NCI-H1048 (cell line): Measurements from ENCODE around the gene CLPX.
A peak's percentile ranks its signal among the peaks of the same experiment; 100 is the strongest.
"Not testable (repeated sequence)": the region's sequence is repeated elsewhere in the genome, so short reads cannot be mapped to it uniquely, and the experiment has no call there.

ENCODE experiments used
- DNase-seq: peaks from one replicate; lab custom pipeline; 2025; lab: John Stamatoyannopoulos, UW

The CLPX gene

DNA sequence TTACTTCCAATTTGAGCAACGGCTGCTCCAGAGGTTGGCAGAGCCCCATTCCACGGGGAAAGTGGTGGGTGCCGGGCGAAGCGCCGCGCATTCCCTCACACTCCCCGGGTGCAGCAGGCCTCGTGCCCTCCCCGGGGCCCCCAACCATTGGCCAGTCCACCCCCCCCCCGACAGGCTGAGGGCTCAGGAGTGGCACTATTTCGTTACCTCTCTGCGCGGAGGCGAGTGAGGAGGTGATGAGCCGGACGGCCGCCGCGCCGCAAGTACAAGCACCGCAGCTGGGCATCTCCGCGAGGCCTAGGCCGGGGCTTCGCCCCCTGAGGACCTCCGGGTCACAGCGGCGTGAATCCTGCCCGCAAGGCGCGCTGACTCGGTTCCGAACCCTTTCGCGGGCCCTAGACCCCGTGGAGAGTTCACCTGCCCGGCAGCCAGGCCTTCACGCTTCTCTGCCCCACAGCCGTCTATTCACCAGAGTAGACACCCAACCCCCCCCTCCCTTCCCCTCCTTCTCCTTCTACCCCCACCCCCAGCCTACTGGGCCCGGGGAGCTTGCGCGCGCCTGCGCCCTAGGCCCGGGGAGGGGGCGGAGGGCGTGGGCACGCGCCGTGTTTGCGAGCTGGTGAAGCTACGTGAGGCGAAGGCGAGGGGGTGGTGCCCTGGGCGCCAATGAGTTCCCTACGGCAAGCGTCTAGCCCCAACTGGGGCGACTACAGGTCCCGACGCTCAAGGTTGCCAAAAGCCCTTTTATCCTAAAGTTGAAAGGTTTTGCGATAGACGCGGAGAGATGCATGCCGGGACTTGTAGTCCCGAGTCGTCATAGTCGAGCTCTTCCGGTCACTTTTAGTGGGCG is at the start of gene CLPX:
Gene CLPX (minus strand): TSS at position 475 of the 850 bp plus-strand sequence. CDS start 189 bp downstream, at position 286.
- DNase-seq: peak; percentile 74

DNA sequence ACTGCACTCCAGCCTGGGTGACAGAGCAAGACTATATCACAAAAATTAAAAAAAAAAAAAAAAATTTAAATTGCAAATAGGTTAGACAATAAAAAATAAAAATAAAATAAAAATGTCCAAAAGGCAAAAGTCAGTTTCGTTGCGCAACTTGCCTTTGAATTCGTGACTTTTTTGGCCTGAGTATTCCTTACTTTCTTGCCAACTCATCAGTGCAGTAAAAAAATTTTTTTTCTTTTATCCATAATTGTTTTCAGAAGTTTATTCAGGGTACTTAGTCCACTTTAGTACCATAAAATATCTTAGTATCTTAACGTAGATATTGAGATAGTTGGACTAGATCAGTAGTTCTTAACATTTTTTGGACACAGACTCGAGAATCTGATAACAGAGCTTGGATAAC is 48.6 kb upstream of the CLPX start:
- no peak for DNase-seq

DNA sequence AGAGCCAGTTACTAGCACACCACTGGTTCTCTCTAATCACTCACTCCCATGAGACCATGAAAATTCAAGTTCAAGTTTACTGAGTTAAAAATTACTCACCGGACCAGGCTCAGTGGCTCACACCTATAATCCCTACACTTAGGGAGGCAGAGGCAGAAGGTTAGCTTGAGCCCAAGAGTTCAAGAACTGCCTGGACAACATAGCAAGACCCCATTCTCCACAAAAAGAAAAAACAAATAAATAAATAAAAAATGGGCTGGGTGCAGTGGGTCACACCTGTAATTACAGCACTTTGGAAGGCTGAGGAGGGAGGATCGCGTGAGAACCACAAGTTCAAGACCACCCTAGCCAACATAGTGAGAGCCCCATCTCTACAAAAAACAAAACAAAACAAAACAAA is 47.4 kb upstream of the CLPX start:
- no peak for DNase-seq

DNA sequence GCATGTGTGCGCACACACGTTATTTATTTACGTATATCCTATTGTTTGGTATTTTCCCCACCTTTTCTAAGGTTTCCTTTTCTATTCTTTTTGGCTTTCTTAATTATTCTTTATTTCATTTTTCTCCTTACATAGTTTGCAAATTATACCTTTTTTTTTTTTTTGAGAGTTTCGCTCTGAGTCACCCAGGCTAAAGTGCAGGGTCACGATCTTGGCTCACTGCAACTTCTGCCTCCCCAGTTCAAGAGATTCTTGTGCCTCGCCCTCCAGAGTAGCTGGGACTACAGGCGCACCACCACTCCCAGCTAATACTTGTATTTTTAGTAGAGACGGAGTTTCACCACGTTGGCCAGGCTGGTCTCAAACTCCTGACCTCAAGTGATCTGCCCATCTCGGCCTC is 46.2 kb upstream of the CLPX start:
- DNase-seq: no peak

DNA sequence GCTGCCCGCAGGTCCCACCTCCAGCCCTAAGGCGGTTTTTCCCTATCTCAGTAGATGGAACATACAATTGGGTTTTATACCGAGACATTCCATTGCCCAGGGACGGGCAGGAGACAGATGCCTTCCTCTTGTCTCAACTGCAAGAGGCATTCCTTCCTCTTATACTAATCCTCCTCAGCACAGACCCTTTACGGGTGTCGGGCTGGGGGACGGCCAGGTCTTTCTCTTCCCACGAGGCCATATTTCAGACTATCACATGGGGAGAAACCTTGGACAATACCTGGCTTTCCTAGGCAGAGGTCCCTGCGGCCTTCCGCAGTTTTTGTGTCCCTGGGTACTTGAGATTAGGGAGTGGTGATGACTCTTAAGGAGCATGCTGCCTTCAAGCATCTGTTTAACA is 41.8 kb upstream of the CLPX start:
- DNase-seq: not testable (repeated sequence)

DNA sequence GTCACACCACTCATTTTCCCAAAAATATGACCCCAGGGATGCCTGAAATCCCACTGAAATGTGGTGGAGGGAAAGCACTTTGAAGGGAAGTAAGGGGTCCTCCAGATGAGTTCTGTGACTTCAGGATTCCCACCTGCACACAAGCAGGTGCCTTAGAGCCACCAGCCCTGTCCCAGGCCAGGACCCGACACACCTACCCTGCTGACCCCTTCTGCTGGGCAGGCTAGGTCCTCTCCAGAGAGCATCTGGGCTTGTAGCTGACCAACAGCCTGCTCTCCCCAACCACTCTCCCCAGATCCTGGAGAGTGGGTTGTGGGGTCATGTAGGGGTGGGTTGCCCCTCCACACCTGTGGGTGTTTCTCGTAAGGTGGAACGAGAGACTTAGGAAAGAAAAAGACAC is 41.1 kb upstream of the CLPX start:
- DNase-seq: no peak

DNA sequence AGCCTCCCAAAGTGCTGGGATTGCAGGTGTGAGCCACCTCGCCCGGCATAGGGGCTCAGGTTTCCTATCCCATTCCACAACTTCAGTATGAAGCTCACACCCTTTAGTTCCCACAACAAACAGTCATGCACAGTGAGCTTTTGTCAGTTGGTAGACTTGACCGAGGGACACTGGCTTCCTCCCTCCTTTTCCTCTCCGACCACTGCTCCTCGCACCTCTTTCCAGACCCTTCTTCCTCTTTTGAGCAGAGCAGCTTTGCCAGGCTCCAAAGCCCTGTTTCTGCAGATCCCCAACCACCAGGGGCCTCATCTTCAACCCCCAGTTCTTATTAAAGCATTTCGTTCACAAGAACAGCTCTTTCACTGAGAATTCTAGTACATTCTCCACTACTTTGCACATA is 38.9 kb upstream of the CLPX start:
- no peak for DNase-seq

DNA sequence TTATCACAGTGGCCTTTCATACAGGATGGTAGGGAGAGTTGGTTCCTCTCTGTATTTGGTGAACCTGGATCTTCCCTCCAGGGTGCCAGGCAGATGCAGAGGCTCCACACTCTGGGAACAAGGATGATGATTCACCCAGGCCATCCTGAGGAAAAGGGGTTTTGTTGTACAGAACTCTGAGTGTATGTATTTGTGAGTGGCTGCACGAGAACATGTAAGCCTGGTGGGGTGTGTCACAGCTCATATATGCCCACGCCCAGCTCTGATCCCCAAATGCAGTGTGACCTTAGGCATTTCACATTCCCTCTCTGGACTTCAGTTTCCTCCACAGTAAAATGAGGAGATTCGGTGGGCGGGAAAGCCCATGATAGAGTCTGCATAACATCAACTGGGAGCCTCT is 37.7 kb upstream of the CLPX start:
- DNase-seq: no peak

DNA sequence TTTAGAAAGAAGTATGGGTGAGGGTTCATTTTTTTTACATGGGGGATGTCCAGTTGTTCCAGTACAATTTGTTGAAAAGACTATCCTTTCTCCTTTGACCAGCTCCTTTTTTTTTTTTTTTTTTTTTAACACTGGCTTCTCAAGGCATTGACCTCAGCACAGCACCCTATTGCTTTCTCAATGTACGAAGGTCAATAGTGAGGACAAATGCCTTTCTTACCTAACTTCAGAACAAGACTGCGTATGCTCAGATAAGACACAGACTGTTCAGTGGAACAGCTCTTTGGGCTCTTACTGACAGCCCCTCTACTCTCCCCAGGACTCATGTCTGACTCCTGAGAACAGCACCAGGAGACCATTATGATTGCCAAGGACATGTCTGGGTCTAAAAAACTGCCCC is 36.6 kb upstream of the CLPX start:
- no peak for DNase-seq

DNA sequence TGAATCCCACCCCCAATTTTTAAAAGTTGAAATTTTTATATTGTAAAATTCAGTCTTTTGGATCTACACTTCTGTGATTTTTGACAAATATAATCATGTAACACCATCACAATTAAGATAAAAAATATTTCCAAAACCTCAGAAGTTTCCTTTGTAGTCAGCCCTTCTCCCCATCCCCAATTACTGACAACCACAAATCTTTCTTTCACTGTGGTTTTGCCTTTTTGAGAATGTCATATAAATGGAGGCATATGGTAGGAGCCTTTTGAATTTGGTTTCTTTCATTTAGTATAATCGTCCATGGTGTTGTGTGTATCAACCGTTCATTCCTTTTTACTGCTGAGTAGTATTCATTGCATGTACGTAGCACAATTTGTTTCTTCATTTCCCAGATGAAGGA is 34.0 kb upstream of the CLPX start:
- DNase-seq: no peak

DNA sequence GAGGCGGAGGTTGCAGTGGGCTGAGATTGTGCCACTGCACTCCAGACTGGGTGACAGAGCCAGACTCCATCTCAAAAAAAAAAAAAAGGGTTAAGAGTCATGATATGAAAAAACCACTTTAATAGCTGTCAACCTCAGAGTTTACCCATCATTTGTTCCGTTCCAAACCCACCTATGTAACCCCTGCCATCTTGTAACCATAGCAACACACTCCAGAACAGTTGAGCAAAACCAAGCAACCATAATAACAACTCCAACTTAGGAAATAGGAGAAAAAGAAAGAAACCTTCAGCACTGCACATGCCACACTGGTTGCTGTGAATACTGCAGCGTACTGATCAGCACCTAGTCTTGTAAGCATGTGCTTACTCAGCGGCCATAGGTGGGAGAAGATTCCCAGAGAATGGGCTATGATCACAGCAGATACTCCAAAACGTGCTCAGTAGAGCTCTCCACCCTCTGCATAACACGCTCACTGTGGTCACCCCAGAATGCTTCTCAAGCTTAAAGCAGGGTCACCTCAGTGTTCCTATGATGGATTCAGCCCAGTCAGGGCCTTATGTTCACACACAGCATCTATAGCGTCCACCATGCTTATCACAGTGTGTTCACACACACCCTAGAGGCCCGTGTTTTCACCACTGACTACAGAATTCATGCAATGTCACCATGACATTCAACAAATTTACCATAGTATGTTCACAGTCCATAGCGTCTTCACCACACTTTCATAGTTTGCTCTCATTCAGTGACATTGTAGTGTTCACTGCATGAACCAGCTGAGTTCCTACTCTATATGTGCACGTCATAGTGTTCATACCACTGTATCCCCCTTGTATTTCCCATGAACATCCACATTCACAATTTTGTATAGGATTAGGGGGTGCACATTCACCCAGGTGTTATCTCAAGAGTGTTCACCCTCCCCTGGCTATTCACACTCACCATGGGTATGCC is 32.7 kb upstream of the CLPX start:
- no peak for DNase-seq

DNA sequence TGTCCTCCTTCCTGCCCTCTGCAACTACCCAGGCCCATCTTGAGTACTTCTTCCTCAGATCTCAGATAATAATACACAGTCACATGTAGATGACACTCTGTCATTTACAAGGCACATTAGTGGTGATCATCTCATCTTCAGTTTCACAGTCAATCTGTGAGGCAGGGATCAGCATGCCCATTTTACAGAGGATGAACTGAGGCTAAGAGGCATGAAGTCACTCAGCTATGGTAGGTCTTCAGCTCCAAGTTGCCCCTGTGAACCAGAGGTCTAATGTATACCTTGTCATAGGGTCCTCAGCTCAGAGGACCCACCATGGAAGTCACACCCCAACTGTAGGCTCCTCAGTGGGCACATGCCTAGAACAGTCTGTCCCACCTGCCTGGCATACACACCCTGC is 30.4 kb upstream of the CLPX start:
- DNase-seq: no peak

DNA sequence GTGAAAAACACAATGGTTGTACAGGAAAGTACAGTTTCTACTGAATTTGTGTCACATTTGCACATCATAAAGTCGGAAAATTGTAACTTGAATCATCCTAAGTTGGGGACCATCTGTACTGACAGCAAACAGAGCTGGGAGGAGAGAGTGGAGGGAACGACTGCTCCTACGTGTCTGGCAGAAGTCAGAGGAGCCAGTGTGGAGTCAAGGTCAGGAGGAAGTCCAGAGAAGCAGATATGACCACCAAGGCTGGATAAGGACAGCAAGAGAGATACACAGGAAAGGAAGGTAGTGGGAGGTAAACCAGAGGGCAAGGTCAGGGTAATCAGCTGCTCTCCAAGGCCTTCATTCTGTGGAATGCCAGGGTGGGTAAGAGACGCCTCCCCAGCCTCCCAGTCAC is 28.9 kb upstream of the CLPX start:
- DNase-seq: no peak

DNA sequence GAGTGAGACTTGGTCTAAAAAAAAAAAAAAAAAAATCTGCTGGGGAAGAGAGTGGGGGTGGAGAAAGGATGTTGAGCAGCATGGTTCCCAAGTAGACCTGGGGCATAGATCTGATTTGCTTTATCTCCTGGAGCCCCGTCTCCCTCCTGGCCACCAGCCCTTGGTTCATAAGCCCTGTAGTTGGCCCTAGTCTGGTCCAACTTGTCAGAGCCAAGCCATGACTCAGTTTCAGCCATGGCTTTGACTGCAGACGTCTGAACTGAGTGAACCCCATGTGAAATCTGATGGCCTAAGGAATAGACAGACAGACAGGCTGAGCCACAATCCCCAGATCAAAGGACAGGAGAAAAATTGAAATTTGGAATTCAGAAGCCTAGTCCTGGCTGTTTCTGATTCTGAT is 28.1 kb upstream of the CLPX start:
- DNase-seq: no peak

DNA sequence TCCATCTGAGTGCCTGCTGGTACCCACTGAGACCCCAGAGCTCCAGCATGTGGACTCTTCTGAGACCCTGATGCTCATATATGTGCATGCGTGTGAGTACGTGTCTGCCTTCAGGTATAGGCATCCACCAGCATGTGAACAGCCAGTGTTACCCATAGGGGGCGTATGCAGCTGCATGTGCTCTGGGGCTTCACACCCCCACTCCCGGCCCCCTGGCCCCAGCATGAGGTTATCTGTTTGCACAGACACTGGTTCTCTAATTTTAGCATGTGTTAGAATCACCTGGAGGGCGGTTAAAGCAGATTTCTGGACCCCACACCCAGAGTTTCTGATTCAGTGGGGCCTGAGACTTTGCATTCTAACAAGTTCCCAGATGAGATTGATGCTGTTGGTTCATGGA is 27.0 kb upstream of the CLPX start:
- DNase-seq: no peak

DNA sequence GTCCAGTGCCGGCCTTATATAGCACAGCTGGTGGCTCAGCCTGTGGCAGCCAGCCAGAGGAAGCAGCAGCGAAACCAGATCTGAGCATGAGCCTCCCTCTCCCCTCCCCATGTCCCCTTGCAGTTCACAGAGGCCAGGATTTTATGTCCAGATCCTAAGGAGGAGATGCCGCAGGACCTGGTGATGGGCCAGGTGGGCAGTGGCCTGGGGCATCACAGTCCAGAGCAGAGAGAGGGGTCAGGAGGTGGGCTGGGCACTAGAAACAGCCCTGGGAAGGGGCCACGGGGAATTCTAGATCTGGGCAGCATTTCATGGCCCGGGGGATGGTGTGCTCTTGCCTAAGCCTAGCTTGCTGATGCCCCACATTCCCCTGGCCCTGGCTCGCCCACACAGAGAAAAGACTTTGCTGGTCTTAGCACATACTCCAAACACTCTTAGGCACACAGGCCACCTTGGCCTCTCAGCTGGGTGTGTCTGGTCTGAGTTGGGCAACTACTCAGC is 26.4 kb upstream of the CLPX start:
- no peak for DNase-seq

DNA sequence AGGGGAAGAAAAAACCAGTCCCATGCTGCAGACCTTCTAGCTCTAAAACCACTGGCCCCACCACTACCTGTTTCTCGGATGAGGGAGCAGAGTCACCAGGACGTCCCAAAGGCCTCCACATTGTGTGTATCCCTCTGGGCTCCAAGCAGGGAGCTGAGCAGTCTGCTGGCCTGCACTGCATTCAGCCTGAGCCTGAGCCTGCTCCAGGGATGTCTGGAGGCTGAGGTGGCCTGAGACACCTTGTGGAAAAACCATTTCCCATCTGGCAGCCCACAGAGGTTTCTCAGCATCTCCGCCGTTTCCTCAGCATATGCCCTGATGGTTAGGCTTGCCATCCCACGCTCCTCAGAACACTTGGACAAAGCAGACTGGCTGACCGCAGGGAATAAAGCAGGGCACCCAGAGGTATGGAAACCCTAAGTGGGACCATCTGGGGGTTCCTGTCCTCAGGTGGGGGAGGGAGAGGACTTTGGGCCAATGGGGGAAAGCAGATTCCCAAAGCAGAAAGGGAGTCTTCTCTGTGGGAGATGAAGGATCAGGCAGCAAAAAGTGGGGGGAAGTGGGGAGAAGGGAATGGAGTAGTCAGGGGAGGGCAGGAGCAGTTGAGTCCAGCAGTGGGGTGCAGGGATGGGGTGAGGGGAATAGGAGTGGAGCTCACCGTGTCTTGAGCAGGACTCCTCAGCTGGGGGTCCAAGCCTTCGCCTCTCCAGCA is 25.8 kb upstream of the CLPX start, which contains the start of gene CILP:
Gene CILP (minus strand): TSS at position 704 of the 712 bp plus-strand sequence. CDS start 1,718 bp downstream, outside the sequence.
- no peak for DNase-seq

DNA sequence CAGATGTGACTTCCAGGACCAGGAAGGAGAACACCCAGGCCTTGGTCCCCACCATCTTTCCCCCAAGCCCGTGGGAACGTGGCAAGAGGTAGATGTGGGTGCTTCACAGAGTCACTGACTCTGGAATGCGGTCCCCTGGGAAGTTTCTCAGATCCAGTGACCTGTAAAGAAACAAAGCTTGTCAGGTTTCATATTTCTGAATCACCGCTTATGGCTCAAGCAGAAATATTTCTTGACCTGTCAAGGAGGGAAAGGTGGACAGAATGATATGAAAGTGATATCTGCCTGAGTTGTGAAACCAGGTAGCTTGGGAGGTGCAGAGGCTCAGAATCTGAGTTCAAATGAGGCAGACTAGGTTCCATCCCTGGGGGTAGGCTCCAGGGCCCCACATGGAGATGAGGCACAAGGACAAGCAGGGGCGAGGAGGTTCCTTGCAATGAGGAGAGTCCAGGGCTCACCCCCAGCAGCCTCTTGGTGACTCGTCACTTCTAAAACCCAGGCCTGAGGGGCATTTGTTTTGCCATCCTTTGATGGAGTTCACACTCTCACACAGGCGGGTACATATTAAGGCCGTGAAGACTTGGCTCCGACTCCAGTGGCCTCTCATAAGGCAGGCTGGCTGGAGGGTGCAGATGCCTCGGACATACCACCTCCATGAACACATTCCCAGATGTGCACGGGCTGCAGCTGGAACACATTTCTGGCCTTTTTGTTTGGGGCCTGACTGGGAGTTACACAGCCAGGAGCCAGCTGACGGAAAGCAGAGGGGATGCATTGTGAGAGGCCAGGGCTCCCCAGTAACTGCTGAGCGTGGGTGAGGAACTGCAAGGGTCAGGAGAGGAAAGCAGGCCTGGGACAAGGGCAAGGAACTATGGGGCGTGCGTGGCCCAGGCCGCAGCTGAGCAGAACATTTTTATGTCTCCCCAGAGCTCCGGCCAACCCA is 24.8 kb upstream of the CLPX start:
- no peak for DNase-seq

DNA sequence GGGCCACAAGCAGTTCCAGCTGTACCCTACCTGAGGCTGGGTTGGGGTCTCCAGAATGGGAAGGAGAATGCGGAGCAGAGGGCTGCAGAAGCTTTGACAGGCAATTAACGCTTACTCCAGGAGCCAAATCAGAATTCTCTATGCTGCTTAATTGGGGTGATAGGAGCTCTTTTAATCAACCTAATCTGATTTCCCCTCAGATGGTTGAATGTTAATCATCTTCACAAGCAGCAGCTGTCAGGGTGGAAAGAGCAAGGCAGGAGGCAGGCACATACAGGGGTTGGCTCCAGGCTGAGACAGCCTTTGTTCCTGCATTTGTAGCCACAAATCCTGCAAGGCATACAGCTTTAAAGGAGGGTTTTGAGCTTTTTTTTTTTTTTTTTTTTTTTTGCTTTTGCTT is 23.5 kb upstream of the CLPX start:
- DNase-seq: no peak

DNA sequence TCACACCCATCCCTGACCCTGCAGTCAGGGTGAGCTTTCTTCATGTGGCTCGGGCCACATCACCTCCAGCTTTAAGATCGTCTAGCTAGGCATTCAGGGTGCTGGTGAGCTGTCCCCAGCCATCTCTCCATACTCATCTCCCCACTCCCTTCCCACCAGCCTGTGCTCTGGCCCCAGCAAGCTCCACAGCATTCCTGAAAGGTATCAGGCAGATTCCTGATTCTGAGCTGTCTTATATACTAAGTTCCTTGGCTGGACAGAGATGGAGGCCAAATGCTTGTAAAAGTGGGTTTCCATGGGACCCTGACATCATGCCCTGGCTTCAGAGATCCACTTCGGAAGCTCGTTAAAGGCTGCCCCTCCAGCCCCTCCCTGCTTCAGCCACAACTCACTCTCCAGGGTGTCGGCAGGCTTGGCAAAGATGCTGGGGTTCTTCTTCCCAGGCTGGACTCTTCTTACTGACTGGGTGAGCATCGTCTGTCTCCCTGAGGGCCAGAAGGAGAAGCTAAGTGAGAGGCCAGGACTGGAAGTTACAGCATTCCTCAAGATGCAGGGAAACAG is 22.2 kb upstream of the CLPX start:
- DNase-seq: no peak

DNA sequence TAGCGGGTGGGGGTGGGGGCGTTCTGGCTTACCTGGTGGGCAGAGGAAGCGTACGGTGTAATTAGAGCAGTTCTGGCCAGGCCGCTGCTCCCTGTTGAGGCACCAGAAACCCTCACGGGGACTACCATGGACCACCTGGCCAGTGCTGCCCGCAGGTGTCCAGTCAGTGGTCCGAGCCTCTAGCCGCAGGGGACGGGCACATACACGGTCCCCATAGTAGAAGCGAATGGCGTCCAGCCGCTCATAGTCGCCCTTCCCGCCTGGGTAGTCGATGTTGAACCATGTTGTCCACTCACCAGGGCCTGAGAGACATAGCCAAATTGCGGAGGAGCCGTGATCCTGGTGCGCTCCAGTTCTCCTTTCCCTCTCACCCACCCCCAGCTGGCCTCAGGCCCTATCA is 21.6 kb upstream of the CLPX start:
- no peak for DNase-seq
